Cardiac muscle cell (in vitro differentiated cells and primary cell): Measurements from ENCODE around the gene TBC1D5. TPM values are rescaled to one million over a fixed set of nuclear protein-coding genes. Genes with fewer than 3 reads are reported as not detected.

ENCODE experiments used
- DNase-seq, 2 donors: peaks; one replicate each; pipeline versions ENCODE4 v3.0.0 to v3.0.0-alpha.2; 2010 to 2017; ENCODE audit warnings: low read depth in 1 of 2, low spot score in 1 of 2
- H3K27ac ChIP-seq: fragments of 200-600 bp; sonication (generic); 2 replicates; pipeline ENCODE4 v1.5.1; 2016
- H3K27me3 ChIP-seq: fragments of 200-600 bp; sonication (generic); 2 replicates; pipeline ENCODE4 v1.6.0; 2016; ENCODE audit warnings: control low read depth
- H3K36me3 ChIP-seq: fragments of 200-600 bp; sonication (generic); 2 replicates; pipeline ENCODE4 v1.5.1; 2016; ENCODE audit warnings: control low read depth
- H3K4me1 ChIP-seq: fragments of 200-600 bp; sonication (generic); 2 replicates; pipeline ENCODE4 v1.8.1; 2017; ENCODE audit warnings: low read depth, mild to moderate bottlenecking, mixed run types
- H3K4me3 ChIP-seq: fragments of 200-600 bp; sonication (generic); 2 replicates; pipeline ENCODE4 v1.5.1; 2016; ENCODE audit warnings: mild to moderate bottlenecking
- H3K9me3 ChIP-seq: fragments of 200-600 bp; sonication (generic); 2 replicates; pipeline ENCODE4 v1.5.1; 2017; ENCODE audit warnings: low read depth, mild to moderate bottlenecking, control low read depth
- polyA plus RNA-seq: library from polyadenylated mRNA; unstranded; fragments of >200 nt; fragmentation: Nextera tagmentation; extraction: Ambion mirVana; gene quantifications from 2 replicates; pipeline ENCODE4 v1.2.1, GENCODE V29; 2016
- total RNA-seq: library from RNA; depleted of rRNA; stranded (reverse); fragments of >200 nt; gene quantifications from 2 replicates; pipeline ENCODE4 v1.2.3, GENCODE V29; 2016
- TF ChIP-seq, protein P1 (sequence below): IDR thresholded peaks from 2 replicates; pipeline ENCODE4 v1.5.1; 2012; ENCODE audit warnings: low read depth, mild to moderate bottlenecking, low read length

Gene TBC1D5
- total and polyA plus RNA-seq, 2 experiments from 2014 or later = 34.5 to 66.6 TPM

DNA sequence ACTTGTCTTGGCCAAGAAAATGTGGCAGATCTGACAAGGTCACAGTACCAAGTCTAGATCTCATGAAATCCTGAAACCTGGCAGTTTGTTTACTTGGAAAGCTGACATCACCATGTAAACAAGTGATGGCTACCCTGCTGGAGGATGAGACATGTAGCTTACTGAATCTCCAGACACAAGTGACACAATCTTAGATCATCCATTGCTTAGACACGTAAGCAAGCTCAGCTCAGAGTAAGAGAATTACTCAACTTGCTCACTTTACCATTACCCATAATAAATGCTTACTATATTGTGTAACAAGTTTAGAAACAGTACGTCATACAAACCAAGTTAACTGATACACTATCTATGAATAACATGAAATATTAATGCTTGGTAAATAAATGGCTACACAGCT lies 263.8 kb downstream of the TBC1D5 start:
- no peaks in the 10 kb centered on the region for H3K36me3 ChIP-seq
- peak in 1 of 2 donors; percentile 73 for DNase-seq
- TF ChIP-seq, protein P1, sequence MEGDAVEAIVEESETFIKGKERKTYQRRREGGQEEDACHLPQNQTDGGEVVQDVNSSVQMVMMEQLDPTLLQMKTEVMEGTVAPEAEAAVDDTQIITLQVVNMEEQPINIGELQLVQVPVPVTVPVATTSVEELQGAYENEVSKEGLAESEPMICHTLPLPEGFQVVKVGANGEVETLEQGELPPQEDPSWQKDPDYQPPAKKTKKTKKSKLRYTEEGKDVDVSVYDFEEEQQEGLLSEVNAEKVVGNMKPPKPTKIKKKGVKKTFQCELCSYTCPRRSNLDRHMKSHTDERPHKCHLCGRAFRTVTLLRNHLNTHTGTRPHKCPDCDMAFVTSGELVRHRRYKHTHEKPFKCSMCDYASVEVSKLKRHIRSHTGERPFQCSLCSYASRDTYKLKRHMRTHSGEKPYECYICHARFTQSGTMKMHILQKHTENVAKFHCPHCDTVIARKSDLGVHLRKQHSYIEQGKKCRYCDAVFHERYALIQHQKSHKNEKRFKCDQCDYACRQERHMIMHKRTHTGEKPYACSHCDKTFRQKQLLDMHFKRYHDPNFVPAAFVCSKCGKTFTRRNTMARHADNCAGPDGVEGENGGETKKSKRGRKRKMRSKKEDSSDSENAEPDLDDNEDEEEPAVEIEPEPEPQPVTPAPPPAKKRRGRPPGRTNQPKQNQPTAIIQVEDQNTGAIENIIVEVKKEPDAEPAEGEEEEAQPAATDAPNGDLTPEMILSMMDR = no peak
- no peak overlapping the region for H3K27ac ChIP-seq
- no peaks in the 10 kb centered on the region for H3K27me3 ChIP-seq
- no peak overlapping the region for H3K4me3 ChIP-seq
- H3K9me3 ChIP-seq = no peaks in the 10 kb centered on the region
- no peaks in the 10 kb centered on the region for H3K4me1 ChIP-seq

DNA sequence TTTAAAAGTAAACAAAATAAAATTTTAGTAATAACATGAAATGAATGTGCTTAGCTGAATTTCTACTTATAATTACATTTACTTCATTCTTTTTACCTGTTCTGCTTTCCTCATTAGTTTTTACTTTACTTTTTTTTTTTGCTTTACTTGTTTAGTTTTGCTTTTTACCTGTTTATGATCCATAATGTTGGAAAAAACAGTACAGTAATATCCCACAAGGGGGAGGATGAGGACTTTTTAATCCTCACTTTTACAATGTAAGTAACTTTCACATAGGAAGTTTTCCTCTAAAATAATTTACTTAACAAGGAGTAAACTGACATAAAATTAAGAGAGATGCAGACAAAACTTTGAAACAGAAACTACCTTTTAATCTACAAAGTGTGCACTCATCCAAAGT lies 268.7 kb downstream of the TBC1D5 start:
- peak in 1 of 2 donors; percentile 27 for DNase-seq
- TF ChIP-seq, protein P1 = peak; percentile 23
- H3K27me3 ChIP-seq = no peaks in the 10 kb centered on the region
- H3K4me1 ChIP-seq = no peaks in the 10 kb centered on the region
- H3K4me3 ChIP-seq = no peak overlapping the region
- no peaks in the 10 kb centered on the region for H3K36me3 ChIP-seq
- no peaks in the 10 kb centered on the region for H3K9me3 ChIP-seq
- no peak overlapping the region for H3K27ac ChIP-seq

DNA sequence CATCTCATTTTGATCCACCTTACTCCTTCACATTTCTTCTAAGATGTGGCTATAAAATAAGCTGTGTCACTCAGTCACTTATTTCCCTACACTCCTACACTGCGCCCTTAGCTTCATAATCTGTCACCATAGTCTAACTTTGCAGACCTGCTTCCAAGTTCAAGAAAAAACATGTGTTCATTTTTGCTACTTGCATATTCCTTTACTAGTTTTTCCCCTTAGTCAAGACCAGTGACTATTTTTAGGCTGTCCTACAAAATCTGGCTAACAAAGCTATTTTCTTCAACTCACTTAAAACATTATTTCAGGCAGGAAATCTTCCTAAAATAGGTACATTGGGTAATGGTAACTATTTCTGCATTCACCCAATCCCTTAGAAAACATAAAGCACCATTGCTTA lies 272.5 kb downstream of the TBC1D5 start:
- TF ChIP-seq, protein P1 = no peak
- H3K27ac ChIP-seq = no peak overlapping the region
- H3K9me3 ChIP-seq = no peaks in the 10 kb centered on the region
- no peaks in the 10 kb centered on the region for H3K27me3 ChIP-seq
- H3K4me3 ChIP-seq = no peak overlapping the region
- DNase-seq = no peak
- no peaks in the 10 kb centered on the region for H3K4me1 ChIP-seq
- H3K36me3 ChIP-seq = no peaks in the 10 kb centered on the region

DNA sequence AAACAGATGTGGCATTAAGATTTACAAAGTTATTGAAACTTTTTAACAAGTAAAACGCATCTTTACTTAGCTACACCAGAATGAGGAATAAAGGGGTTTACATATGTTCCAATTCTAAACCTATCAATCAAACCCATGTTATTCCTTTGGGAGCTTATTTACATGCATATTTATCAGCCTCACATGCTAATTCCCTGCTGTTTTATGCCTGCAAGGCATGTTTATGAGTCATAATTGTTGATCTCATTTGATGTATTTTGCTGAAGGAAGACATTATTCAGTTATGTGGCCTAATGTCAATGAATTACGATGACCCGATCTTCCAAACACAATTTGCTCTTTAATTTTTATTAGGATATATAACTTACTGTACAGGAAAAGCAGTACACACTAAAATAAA lies 272.9 kb downstream of the TBC1D5 start:
- no peak for DNase-seq
- Histone ChIP-seq H3K27me3 (no peaks in the 10 kb centered on the region), H3K9me3 (no peaks in the 10 kb centered on the region), H3K4me1 (no peaks in the 10 kb centered on the region), H3K36me3 (no peaks in the 10 kb centered on the region), H3K4me3 (no peak overlapping the region), H3K27ac (no peak overlapping the region)
- TF ChIP-seq, protein P1 = no peak

DNA sequence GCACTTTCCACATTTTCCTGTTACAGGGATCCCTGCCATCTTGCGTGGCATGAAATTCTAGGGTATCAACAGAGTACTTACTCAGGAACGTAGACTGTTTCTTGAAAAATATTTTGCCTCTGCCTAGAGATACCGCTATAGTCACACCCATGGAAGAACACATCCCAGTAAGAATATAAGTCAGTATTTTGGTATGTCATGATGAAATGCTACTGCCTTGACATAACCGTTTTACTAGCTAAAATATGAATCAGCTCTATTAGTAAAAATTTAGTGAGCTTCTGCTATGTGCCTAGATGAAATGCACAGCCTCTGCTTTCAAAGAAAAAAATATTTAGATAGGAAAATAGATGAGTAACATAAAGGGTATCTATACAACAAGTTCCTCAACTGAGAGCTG lies 276.4 kb downstream of the TBC1D5 start:
- Histone ChIP-seq H3K27me3 (no peaks in the 10 kb centered on the region), H3K27ac (no peak overlapping the region), H3K4me3 (no peak overlapping the region), H3K36me3 (no peaks in the 10 kb centered on the region), H3K9me3 (no peaks in the 10 kb centered on the region), H3K4me1 (no peaks in the 10 kb centered on the region)
- DNase-seq = peak in 1 of 2 donors; percentile 2
- TF ChIP-seq, protein P1 = no peak
